GM12891 (cell line): ENCODE data around the gene COL5A2.

Experiments used
- DNase-seq: peaks from one replicate; pipeline ENCODE4 v3.0.0; 2011; ENCODE audit warnings: low spot score; ENCODE audit not compliant: insufficient read length
- FAIRE-seq: peaks from 2 replicates; lab custom pipeline; 2011; peaks lifted over from hg19 to GRCh38; lab: Jason Lieb, UNC
- PAX5 ChIP-seq: IDR thresholded peaks from 2 replicates; pipeline ENCODE4 v1.6.1; 2011; ENCODE audit warnings: low read length, moderate library complexity, mild to moderate bottlenecking; ENCODE audit not compliant: insufficient read depth, severe bottlenecking
- POLR2A ChIP-seq: IDR thresholded peaks from 2 replicates; pipeline ENCODE4 v1.6.1; 2011; ENCODE audit warnings: low read depth, low read length, control low read depth
- POLR2AphosphoS5 ChIP-seq: IDR thresholded peaks from 2 replicates; pipeline ENCODE4 v1.6.1; 2011; ENCODE audit warnings: low read depth, low read length, control low read depth
- POU2F2 ChIP-seq: IDR thresholded peaks from 2 replicates; pipeline ENCODE4 v1.6.1; 2011; ENCODE audit warnings: low read depth, mild to moderate bottlenecking, control low read depth, low read length, moderate library complexity
- SPI1 ChIP-seq: IDR thresholded peaks from 2 replicates; pipeline ENCODE4 v1.6.1; 2011; ENCODE audit warnings: low read depth, low read length, control low read depth
- TAF1 ChIP-seq: IDR thresholded peaks from 2 replicates; pipeline ENCODE4 v1.6.1; 2011; ENCODE audit warnings: low read depth, low read length, control low read depth

Gene COL5A2

GRCh38 chr2:189115126-189115525 lies 64.4 kb downstream of the COL5A2 start:
- no peak for DNase-seq
- TF ChIP-seq SPI1: no peak
- no peak for TF ChIP-seq POLR2A
- no peak for TF ChIP-seq POLR2AphosphoS5
- TF ChIP-seq POU2F2: no peak
- TF ChIP-seq TAF1: no peak
- TF ChIP-seq PAX5: no peak
- FAIRE-seq: no peak

GRCh38 chr2:189113963-189114362 lies 65.6 kb downstream of the COL5A2 start:
- FAIRE-seq: no peak
- TF ChIP-seq TAF1 (no peak), POU2F2 (no peak), POLR2AphosphoS5 (no peak)
- no peak for DNase-seq

GRCh38 chr2:189111063-189111715 lies 68.4 kb downstream of the COL5A2 start:
- TF ChIP-seq POLR2AphosphoS5: no peak
- TF ChIP-seq POU2F2: no peak
- TF ChIP-seq SPI1: no peak
- no peak for TF ChIP-seq PAX5
- TF ChIP-seq POLR2A: no peak
- TF ChIP-seq TAF1: no peak
- DNase-seq: no peak
- FAIRE-seq: no peak

- TF ChIP-seq POLR2A (no peak), PAX5 (no peak), POU2F2 (no peak), SPI1 (no peak), TAF1 (no peak), POLR2AphosphoS5 (no peak)
- FAIRE-seq (no peak), DNase-seq (no peak)
These were observed 69.6 kb downstream of the COL5A2 start for GRCh38 chr2:189109921-189110397.

- TF ChIP-seq POLR2A (no peak), SPI1 (no peak), POU2F2 (no peak), POLR2AphosphoS5 (no peak), PAX5 (no peak), TAF1 (no peak)
- FAIRE-seq: no peak
- no peak for DNase-seq
These were observed 74.6 kb downstream of the COL5A2 start for GRCh38 chr2:189104934-189105333.

GRCh38 chr2:189102735-189103134 lies 76.8 kb downstream of the COL5A2 start:
- DNase-seq: no peak
- no peak for FAIRE-seq
- TF ChIP-seq PAX5 (no peak), SPI1 (no peak), TAF1 (no peak), POLR2AphosphoS5 (no peak), POU2F2 (no peak), POLR2A (no peak)

- TF ChIP-seq SPI1: no peak
- no peak for TF ChIP-seq TAF1
- TF ChIP-seq POU2F2: no peak
- TF ChIP-seq PAX5: no peak
- no peak for TF ChIP-seq POLR2A
- no peak for TF ChIP-seq POLR2AphosphoS5
- FAIRE-seq (no peak), DNase-seq (no peak)
These were observed 81.6 kb downstream of the COL5A2 start for GRCh38 chr2:189097934-189098333.

GRCh38 chr2:189096769-189097447 lies 82.7 kb downstream of the COL5A2 start:
- TF ChIP-seq SPI1: no peak
- no peak for TF ChIP-seq PAX5
- no peak for TF ChIP-seq POLR2A
- no peak for TF ChIP-seq POLR2AphosphoS5
- no peak for TF ChIP-seq POU2F2
- no peak for DNase-seq
- no peak for FAIRE-seq

GRCh38 chr2:189095101-189095500 lies 84.5 kb downstream of the COL5A2 start:
- DNase-seq: no peak
- FAIRE-seq: no peak
- no peak for TF ChIP-seq POU2F2
- no peak for TF ChIP-seq PAX5
- no peak for TF ChIP-seq POLR2A
- TF ChIP-seq SPI1: no peak
- TF ChIP-seq TAF1: no peak
- no peak for TF ChIP-seq POLR2AphosphoS5
